ENCODE data around the gene SLC2A10.

The SLC2A10 gene

DNA sequence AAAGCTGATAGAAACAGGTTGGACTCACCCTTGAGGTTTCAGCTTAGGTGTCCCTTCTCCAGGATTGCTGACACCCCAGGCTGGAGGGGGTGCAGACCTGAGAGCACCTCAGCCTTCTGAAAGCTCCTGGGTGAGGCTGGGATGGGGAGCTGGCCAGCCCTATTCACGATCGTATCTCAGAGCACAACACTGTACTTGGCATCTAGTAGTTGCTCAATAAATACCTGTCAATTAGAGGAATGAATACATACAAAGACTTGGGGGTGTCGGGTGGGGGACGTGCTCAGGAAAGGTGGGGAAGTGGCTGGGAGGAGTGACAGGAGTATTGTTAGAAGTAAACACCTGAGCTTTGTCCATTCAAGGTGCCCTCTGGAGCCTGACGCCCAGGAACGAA, 61.7 kb downstream of the SLC2A10 start:
- no peak for DNase-seq

DNA sequence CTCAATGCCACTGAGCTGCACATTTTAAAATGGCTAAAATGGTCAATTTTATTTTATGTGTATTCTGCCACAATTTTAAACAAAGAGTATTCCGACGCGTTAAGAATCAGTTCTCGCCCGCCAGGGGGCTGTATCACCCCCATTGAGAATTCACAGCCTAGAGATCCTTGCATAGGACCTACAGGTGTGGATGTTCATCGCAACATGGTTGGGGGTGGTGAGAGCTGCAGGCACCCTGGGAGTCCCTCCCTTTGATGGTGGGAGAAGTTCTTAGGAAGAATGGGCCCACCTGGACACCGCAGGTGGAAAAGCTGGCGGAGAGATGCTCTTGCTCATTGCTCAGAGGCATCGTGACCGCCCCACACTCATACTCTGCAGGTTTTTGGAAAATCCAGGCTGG, 63.5 kb downstream of the SLC2A10 start:
- no peak for DNase-seq

- no peak for DNase-seq
Measured at GRCh38 chr20:46773680-46774079, 64.2 kb downstream of the SLC2A10 start.

- no peak for DNase-seq
Measured at GRCh38 chr20:46774236-46774635, 64.8 kb downstream of the SLC2A10 start.

DNA sequence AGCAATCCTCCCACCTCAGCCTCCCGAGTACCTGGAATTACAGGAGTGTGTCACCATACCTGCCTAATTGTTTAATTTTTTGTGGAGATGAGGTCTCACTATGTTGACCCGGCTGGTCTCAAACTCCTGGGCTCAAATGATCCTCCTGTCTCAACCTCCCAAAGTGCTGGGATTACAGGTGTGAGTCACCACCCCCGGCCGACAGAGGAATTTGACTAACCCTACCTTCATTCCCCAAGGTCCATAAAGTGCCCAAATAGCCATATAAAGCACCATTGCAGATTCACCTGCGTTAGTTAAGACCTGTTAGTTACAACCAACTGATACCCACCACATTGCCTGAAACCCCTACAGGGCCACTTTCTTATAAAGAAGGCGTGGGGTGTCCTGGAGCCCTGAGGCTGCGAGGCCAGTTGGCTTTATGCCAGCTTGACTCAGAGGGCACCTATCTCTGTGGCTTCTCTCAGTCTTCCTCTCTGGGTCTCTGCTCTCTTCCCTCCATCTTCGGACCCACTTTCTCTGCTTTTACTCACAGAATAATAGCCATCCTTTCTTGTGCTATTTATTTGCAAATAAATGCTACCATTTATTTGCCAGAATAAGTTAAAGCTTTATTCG, 65.6 kb downstream of the SLC2A10 start:
- no peak for DNase-seq

GRCh38 chr20:46775806-46776205, 66.4 kb downstream of the SLC2A10 start:
- DNase-seq, result no peak

DNA sequence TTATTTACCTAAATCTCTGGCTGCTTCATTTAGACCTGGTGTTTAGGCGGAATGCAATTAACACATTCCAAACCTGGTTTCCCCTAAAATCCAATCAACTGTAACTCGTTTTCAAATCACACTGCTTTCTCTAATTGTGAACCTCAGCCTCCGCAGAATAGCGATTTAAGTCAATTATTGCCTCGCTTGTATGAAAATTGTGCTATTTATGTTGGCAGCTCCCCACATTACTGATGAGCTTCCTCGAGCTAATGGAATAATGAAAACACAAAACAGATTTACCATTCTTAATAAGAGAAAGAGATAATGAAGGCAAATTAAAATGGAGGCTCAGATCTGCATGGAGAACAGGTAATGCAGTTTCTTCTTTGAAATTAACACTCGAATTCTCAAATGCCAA, 67.9 kb downstream of the SLC2A10 start:
- no peak for DNase-seq

DNA sequence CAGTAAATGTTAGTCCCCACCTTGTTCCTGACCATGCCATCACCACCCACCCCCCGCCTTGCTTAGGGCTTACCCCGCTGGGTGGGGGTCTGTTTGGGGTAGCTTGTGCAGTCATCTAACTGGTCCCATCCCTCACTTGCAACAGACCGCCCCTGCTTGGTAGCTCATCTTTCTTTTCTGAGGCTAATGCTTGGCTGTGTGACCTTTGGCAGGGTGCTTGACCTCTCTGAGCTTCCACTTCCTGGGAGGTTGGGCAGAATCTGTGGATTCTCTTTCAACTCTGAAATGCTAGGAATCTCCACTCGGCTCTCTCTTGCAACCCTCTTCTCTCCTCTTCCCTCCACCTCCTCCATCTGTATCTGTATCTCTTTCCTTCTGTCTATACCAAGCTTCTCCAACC, 70.4 kb downstream of the SLC2A10 start:
- no peak for DNase-seq

- DNase-seq, result no peak
Measured at GRCh38 chr20:46784436-46785127, 75.1 kb downstream of the SLC2A10 start.
